Measurements from ENCODE around the gene CLCN6.

The CLCN6 gene

GRCh38 chr1:11789126-11790067 lies 16.6 kb upstream of the CLCN6 start:
- no peaks in the 10 kb centered on the region for H3K36me3 ChIP-seq (replicated peaks; ENCODE audit: insufficient read depth, low read length)
- H3K9me3 ChIP-seq (replicated peaks; ENCODE audit: insufficient read depth, low read length) = no peaks in the 10 kb centered on the region
- H3K4me3 ChIP-seq (ENCODE audit: low read length) = no peak overlapping the region
- H3K79me2 ChIP-seq (ENCODE audit: low read length) = no peaks in the 10 kb centered on the region
- no peak for DNase-seq
- no peak overlapping the region for H2AFZ ChIP-seq (ENCODE audit: low read length)
- TF ChIP-seq EZH2phosphoT487 (IDR thresholded peaks at IDR 0.05; ENCODE audit: low read length) = no peak
- TF ChIP-seq EZH2 (optimal IDR thresholded peaks at IDR 0.05; ENCODE audit: low read depth, low read length) = no peak
- no peak for TF ChIP-seq CTCF (IDR thresholded peaks at IDR 0.05; ENCODE audit: low read length)
- H3K4me2 ChIP-seq (ENCODE audit: low read depth, low read length) = no peak overlapping the region
- H3K27ac ChIP-seq (ENCODE audit: low read length) = no peak overlapping the region
- H3K9ac ChIP-seq (ENCODE audit: low read length) = no peak overlapping the region
- peaks cover 6% of the 10 kb centered on the region for H3K4me1 ChIP-seq (ENCODE audit: low read length)
- no peaks in the 10 kb centered on the region for H4K20me1 ChIP-seq (ENCODE audit: insufficient read depth, low read length)
- H3K27me3 ChIP-seq (replicated peaks; ENCODE audit: insufficient read depth, low read length) = no peaks in the 10 kb centered on the region
- H3F3A ChIP-seq (ENCODE audit: insufficient read depth, low read length) = peaks cover 6% of the 10 kb centered on the region
- H3K9me2 ChIP-seq (replicated peaks; ENCODE audit: insufficient read depth, low read length) = no peaks in the 10 kb centered on the region

GRCh38 chr1:11790101-11790879 lies 15.7 kb upstream of the CLCN6 start:
- no peak for DNase-seq
- Histone ChIP-seq H3K4me3 (ENCODE audit: low read length) (no peak overlapping the region), H3F3A (ENCODE audit: insufficient read depth, low read length) (no peaks in the 10 kb centered on the region), H3K27ac (ENCODE audit: low read length) (no peak overlapping the region), H3K36me3 (replicated peaks; ENCODE audit: insufficient read depth, low read length) (no peaks in the 10 kb centered on the region), H3K9ac (ENCODE audit: low read length) (no peak overlapping the region), H3K9me3 (replicated peaks; ENCODE audit: insufficient read depth, low read length) (no peaks in the 10 kb centered on the region), H3K4me1 (ENCODE audit: low read length) (no peaks in the 10 kb centered on the region), H3K9me2 (replicated peaks; ENCODE audit: insufficient read depth, low read length) (no peaks in the 10 kb centered on the region), H3K27me3 (replicated peaks; ENCODE audit: insufficient read depth, low read length) (no peaks in the 10 kb centered on the region), H3K4me2 (ENCODE audit: low read depth, low read length) (no peak overlapping the region), H4K20me1 (ENCODE audit: insufficient read depth, low read length) (no peaks in the 10 kb centered on the region), H3K79me2 (ENCODE audit: low read length) (no peaks in the 10 kb centered on the region), H2AFZ (ENCODE audit: low read length) (no peak overlapping the region)
- TF ChIP-seq CTCF (IDR thresholded peaks at IDR 0.05; ENCODE audit: low read length) = no peak
- no peak for TF ChIP-seq EZH2phosphoT487 (IDR thresholded peaks at IDR 0.05; ENCODE audit: low read length)

GRCh38 chr1:11790880-11791715 lies 14.9 kb upstream of the CLCN6 start:
- Histone ChIP-seq H3K79me2 (ENCODE audit: low read length) (no peaks in the 10 kb centered on the region), H3K36me3 (replicated peaks; ENCODE audit: insufficient read depth, low read length) (no peaks in the 10 kb centered on the region), H3K4me2 (ENCODE audit: low read depth, low read length) (no peak overlapping the region), H4K20me1 (ENCODE audit: insufficient read depth, low read length) (no peaks in the 10 kb centered on the region), H3K9me3 (replicated peaks; ENCODE audit: insufficient read depth, low read length) (no peaks in the 10 kb centered on the region), H3K9me2 (replicated peaks; ENCODE audit: insufficient read depth, low read length) (no peaks in the 10 kb centered on the region), H3K27me3 (replicated peaks; ENCODE audit: insufficient read depth, low read length) (no peaks in the 10 kb centered on the region), H3F3A (ENCODE audit: insufficient read depth, low read length) (no peaks in the 10 kb centered on the region), H3K4me1 (ENCODE audit: low read length) (no peaks in the 10 kb centered on the region), H2AFZ (ENCODE audit: low read length) (no peak overlapping the region), H3K4me3 (ENCODE audit: low read length) (no peak overlapping the region), H3K27ac (ENCODE audit: low read length) (no peak overlapping the region), H3K9ac (ENCODE audit: low read length) (no peak overlapping the region)
- no peak for DNase-seq
- TF ChIP-seq EZH2phosphoT487 (IDR thresholded peaks at IDR 0.05; ENCODE audit: low read length) = no peak
- TF ChIP-seq EZH2 (optimal IDR thresholded peaks at IDR 0.05; ENCODE audit: low read depth, low read length) = no peak
- no peak for TF ChIP-seq CTCF (IDR thresholded peaks at IDR 0.05; ENCODE audit: low read length)

Measured in MM.1S (cell line).